ENCODE measurements around the gene FHIT. TPM values are rescaled to one million over a fixed set of nuclear protein-coding genes. Genes with fewer than 3 reads are reported as not detected.
A peak's percentile ranks its signal among the peaks of the same experiment; 100 is the strongest.

Gene FHIT
- total RNA-seq, 1 donor from 2014 or later = 11.5 TPM

GRCh38 chr3:60025096-60026050, 1225.9 kb downstream of the FHIT start:
- DNase-seq (ENCODE audit: low read depth) = no peak
- no peak for TF ChIP-seq CTCF (IDR thresholded peaks at IDR 0.05; ENCODE audit: insufficient read depth, low read length, poor library complexity, severe bottlenecking)

GRCh38 chr3:60024400-60024799, 1226.9 kb downstream of the FHIT start:
- no peak for TF ChIP-seq CTCF (IDR thresholded peaks at IDR 0.05; ENCODE audit: insufficient read depth, low read length, poor library complexity, severe bottlenecking)
- DNase-seq (ENCODE audit: low read depth) = no peak
- no peaks in the 10 kb centered on the region for H3K27me3 ChIP-seq (ENCODE audit: control insufficient read depth, insufficient read depth, low read length)
- no peak overlapping the region for H3K4me3 ChIP-seq (ENCODE audit: low read depth, low read length)
- no peaks in the 10 kb centered on the region for H3K36me3 ChIP-seq (ENCODE audit: control insufficient read depth, insufficient read depth, low read length)

More at GRCh38 chr3:60025096-60026050, 1225.9 kb downstream of the FHIT start:
- Histone ChIP-seq H3K36me3 (ENCODE audit: control insufficient read depth, insufficient read depth, low read length) (no peaks in the 10 kb centered on the region), H3K27me3 (ENCODE audit: control insufficient read depth, insufficient read depth, low read length) (no peaks in the 10 kb centered on the region), H3K4me3 (ENCODE audit: low read depth, low read length) (no peak overlapping the region)

- no peak for TF ChIP-seq CTCF (IDR thresholded peaks at IDR 0.05; ENCODE audit: insufficient read depth, low read length, poor library complexity, severe bottlenecking)
- H3K27me3 ChIP-seq (ENCODE audit: control insufficient read depth, insufficient read depth, low read length) = no peaks in the 10 kb centered on the region
- H3K36me3 ChIP-seq (ENCODE audit: control insufficient read depth, insufficient read depth, low read length) = no peaks in the 10 kb centered on the region
- H3K4me3 ChIP-seq (ENCODE audit: low read depth, low read length) = no peak overlapping the region
- no peak for DNase-seq (ENCODE audit: low read depth)
Observed at GRCh38 chr3:60023189-60023588, 1228.1 kb downstream of the FHIT start.

GRCh38 chr3:60017631-60018030, 1233.6 kb downstream of the FHIT start:
- TF ChIP-seq CTCF (IDR thresholded peaks at IDR 0.05; ENCODE audit: insufficient read depth, low read length, poor library complexity, severe bottlenecking) = no peak
- Histone ChIP-seq H3K36me3 (ENCODE audit: control insufficient read depth, insufficient read depth, low read length) (no peaks in the 10 kb centered on the region), H3K4me3 (ENCODE audit: low read depth, low read length) (no peak overlapping the region), H3K27me3 (ENCODE audit: control insufficient read depth, insufficient read depth, low read length) (no peaks in the 10 kb centered on the region)
- DNase-seq (ENCODE audit: low read depth) = peak; percentile 45

GRCh38 chr3:60015032-60015705, 1236.1 kb downstream of the FHIT start:
- Histone ChIP-seq H3K4me3 (ENCODE audit: low read depth, low read length) (no peak overlapping the region), H3K27me3 (ENCODE audit: control insufficient read depth, insufficient read depth, low read length) (no peaks in the 10 kb centered on the region), H3K36me3 (ENCODE audit: control insufficient read depth, insufficient read depth, low read length) (no peaks in the 10 kb centered on the region)
- no peak for DNase-seq (ENCODE audit: low read depth)
- no peak for TF ChIP-seq CTCF (IDR thresholded peaks at IDR 0.05; ENCODE audit: insufficient read depth, low read length, poor library complexity, severe bottlenecking)

Measured in kidney epithelial cell (primary cell).